ENCODE data around the gene TUBA8.

The TUBA8 gene

DNA sequence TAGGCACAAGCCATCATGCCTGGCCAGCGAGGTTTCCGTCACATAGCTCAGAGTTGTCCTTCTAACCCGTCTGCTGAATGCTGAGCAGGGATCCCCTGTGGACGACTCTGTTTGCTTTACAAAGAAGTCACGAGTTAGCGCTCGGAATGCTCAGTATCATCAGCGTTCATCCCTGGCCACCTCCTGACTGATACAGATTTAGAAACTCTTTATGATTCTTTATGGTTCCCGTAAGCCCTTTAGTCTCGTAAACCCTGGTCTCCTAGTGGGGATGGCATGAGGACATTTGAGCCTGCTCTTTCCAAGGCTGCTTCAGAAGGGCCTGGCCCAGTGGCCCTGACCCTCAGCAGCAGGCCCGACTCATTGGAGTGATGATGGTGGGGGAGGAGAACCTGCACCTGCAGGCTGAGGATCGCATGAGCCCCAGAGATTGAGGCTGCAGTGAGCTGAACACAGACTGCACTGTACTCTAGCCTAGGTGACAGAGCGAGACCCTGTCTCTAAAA lies 23.2 kb upstream of the TUBA8 start:
- ATAC-seq (ENCODE audit: insufficient read depth, low read depth) (no peak), DNase-seq (no peak)
- H3K9me3 ChIP-seq (ENCODE audit: insufficient read depth, low read length, severe bottlenecking), result no peaks in the 10 kb centered on the region
- no peak overlapping the region for H2AFZ ChIP-seq (ENCODE audit: low read depth, low read length)
- no peak for TF ChIP-seq EZH2 (IDR thresholded peaks at IDR 0.05; ENCODE audit: borderline replicate concordance, low read depth, low read length, severe bottlenecking)
- H3K36me3 ChIP-seq (ENCODE audit: insufficient read depth, low read length), result peaks cover 89% of the 10 kb centered on the region
- no peak overlapping the region for H3K4me2 ChIP-seq (ENCODE audit: insufficient read depth, low read length)
- peaks cover 21% of the 10 kb centered on the region for H3K79me2 ChIP-seq (ENCODE audit: insufficient read depth, low read length)
- H3K27me3 ChIP-seq (ENCODE audit: insufficient read depth, low read length, poor library complexity), result no peaks in the 10 kb centered on the region
- H3K4me3 ChIP-seq (ENCODE audit: low read depth in 1 of 2, low read length in 2 of 2), result no peak overlapping the region
- no peak overlapping the region for H3K27ac ChIP-seq (ENCODE audit: low read length)
- peaks cover 23% of the 10 kb centered on the region; the same call in 1 of the 2 replicates for H4K20me1 ChIP-seq (ENCODE audit: insufficient read depth, low read length)
- H3K9ac ChIP-seq (ENCODE audit: low read depth, low read length), result no peak overlapping the region
- no peaks in the 10 kb centered on the region for H3K4me1 ChIP-seq (ENCODE audit: insufficient read depth, low read length)

- Histone ChIP-seq H3K9me3 (ENCODE audit: insufficient read depth, low read length, severe bottlenecking) (no peaks in the 10 kb centered on the region), H3K36me3 (ENCODE audit: insufficient read depth, low read length) (peaks cover 74% of the 10 kb centered on the region), H3K4me2 (ENCODE audit: insufficient read depth, low read length) (no peak overlapping the region), H3K4me1 (ENCODE audit: insufficient read depth, low read length) (no peaks in the 10 kb centered on the region), H3K27me3 (ENCODE audit: insufficient read depth, low read length, poor library complexity) (no peaks in the 10 kb centered on the region), H3K79me2 (ENCODE audit: insufficient read depth, low read length) (peaks cover 7% of the 10 kb centered on the region; the same call in 1 of the 2 replicates), H3K9ac (ENCODE audit: low read depth, low read length) (no peak overlapping the region), H4K20me1 (ENCODE audit: insufficient read depth, low read length) (peaks cover 13% of the 10 kb centered on the region; the same call in 1 of the 2 replicates), H2AFZ (ENCODE audit: low read depth, low read length) (no peak overlapping the region), H3K4me3 (ENCODE audit: low read depth in 1 of 2, low read length in 2 of 2) (no peak overlapping the region), H3K27ac (ENCODE audit: low read length) (no peak overlapping the region)
- TF ChIP-seq EZH2 (IDR thresholded peaks at IDR 0.05; ENCODE audit: borderline replicate concordance, low read depth, low read length, severe bottlenecking), result no peak
- TF ChIP-seq CTCF (IDR thresholded peaks at IDR 0.05; ENCODE audit: borderline replicate concordance, extremely low read depth, low read length, poor library complexity, severe bottlenecking), result no peak
- DNase-seq (no peak), ATAC-seq (ENCODE audit: insufficient read depth, low read depth) (no peak; the same call in 2 of the 3 replicates)
These were observed 21.6 kb upstream of the TUBA8 start for GRCh38 chr22:18088825-18089568.

DNA sequence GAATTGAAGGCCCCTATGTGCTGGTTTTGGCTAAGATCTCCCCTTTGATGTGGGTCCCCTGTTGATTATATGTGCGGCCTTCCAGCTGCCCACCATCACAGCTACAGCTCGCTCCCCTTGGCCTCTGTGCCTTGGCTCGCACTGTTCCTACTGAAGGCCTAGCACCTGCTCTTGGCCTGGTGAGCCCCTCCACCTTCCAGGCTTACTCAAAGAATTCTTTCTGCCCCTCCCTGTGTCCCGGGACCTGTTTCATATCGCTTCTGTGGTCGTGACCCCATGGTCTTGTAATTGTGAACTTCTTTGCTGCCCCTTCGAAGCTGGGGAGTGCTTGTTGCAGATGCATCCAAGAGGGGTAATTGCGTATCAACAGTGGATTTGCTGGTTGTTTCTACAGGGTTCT lies 20.3 kb upstream of the TUBA8 start:
- Histone ChIP-seq H3K36me3 (ENCODE audit: insufficient read depth, low read length) (peaks cover 66% of the 10 kb centered on the region), H4K20me1 (ENCODE audit: insufficient read depth, low read length) (peaks cover 9% of the 10 kb centered on the region; the same call in 1 of the 2 replicates)
- no peak for ATAC-seq (ENCODE audit: insufficient read depth, low read depth)

More for the DNA sequence above, 20.3 kb upstream of the TUBA8 start:
- Histone ChIP-seq H3K4me1 (ENCODE audit: insufficient read depth, low read length) (no peaks in the 10 kb centered on the region), H3K9ac (ENCODE audit: low read depth, low read length) (no peak overlapping the region), H3K4me2 (ENCODE audit: insufficient read depth, low read length) (no peak overlapping the region), H3K9me3 (ENCODE audit: insufficient read depth, low read length, severe bottlenecking) (no peaks in the 10 kb centered on the region), H3K4me3 (ENCODE audit: low read depth in 1 of 2, low read length in 2 of 2) (no peak overlapping the region), H3K79me2 (ENCODE audit: insufficient read depth, low read length) (0 out of 2 replicates have a peak, but pooled peaks cover 3% of the 10 kb centered on the region), H2AFZ (ENCODE audit: low read depth, low read length) (no peak overlapping the region), H3K27me3 (ENCODE audit: insufficient read depth, low read length, poor library complexity) (no peaks in the 10 kb centered on the region), H3K27ac (ENCODE audit: low read length) (no peak overlapping the region)
- DNase-seq, result no peak
- no peak for TF ChIP-seq EZH2 (IDR thresholded peaks at IDR 0.05; ENCODE audit: borderline replicate concordance, low read depth, low read length, severe bottlenecking)
- no peak for TF ChIP-seq CTCF (IDR thresholded peaks at IDR 0.05; ENCODE audit: borderline replicate concordance, extremely low read depth, low read length, poor library complexity, severe bottlenecking)

All from DND-41 (cell line).